ENCODE results near the gene TUBA3E. TPM values are rescaled to one million over a fixed set of nuclear protein-coding genes. Genes with fewer than 3 reads are reported as not detected.
"Not testable (repeated sequence)": the region's sequence is repeated elsewhere in the genome, so short reads cannot be mapped to it uniquely, and the experiment has no call there.

TUBA3E gene
- polyA plus RNA-seq, 3 donors = not detected

DNA sequence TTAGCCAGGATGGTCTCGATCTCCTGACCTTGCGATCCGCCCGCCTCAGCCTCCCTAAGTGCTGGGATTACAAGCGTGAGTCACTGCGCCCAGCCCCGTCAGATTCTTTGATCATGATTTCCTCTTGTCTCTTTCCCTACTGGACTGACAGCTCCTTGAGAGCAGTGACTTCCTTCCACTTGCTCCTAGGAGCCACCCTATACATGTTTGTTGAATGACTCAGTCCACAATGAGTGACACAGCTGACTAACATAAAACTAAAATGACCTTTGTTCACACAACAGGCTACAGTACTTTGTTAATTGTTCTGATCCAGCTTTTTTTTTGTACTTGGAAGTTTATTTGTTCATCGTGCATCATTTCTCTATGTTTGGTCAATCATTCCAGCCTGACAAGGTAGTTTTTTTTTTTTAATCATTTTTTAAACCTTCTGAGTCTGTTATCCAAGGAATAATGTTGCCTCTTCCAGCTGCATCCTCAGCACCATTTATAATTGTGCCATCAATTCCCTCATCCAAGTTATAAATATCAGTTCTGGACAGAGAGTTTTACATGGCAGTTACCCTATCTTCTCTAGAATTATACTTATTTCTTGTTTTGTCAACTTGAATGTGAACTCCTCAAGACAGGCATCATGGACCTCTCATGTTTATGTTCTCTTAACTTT, 42.9 kb upstream of the TUBA3E start:
- Histone ChIP-seq H3K79me2 (ENCODE audit: insufficient read depth, low read length) (no peaks in the 10 kb centered on the region), H3K4me1 (ENCODE audit: control insufficient read depth in 1 of 2, insufficient read depth in 2 of 2, low read length in 2 of 2) (no peaks in the 10 kb centered on the region), H3K27ac (ENCODE audit: low read depth in 1 of 2, low read length in 2 of 2) (no peak overlapping the region), H3K9ac (ENCODE audit: insufficient read depth, low read length, poor library complexity, severe bottlenecking) (no peak overlapping the region), H3K4me3 (replicated peaks in 1 of 3; ENCODE audit: low read depth in 2 of 3, low read length in 3 of 3) (no peak overlapping the region), H3K4me2 (replicated peaks; ENCODE audit: extremely low read depth, low read length, poor library complexity, severe bottlenecking) (no peak overlapping the region), H4K20me1 (ENCODE audit: insufficient read depth, low read length) (no peaks in the 10 kb centered on the region), H3K36me3 (replicated peaks in 1 of 2; ENCODE audit: control insufficient read depth in 1 of 2, insufficient read depth in 2 of 2, low read length in 2 of 2) (no peaks in the 10 kb centered on the region), H3K27me3 (ENCODE audit: control insufficient read depth in 2 of 2, insufficient read depth in 2 of 2, low read length in 2 of 2) (no peaks in the 10 kb centered on the region), H2AFZ (ENCODE audit: insufficient read depth, low read depth, low read length, poor library complexity, severe bottlenecking) (no peak overlapping the region), H3K9me3 (replicated peaks in 1 of 2; ENCODE audit: control insufficient read depth in 1 of 2, insufficient read depth in 1 of 2, low read length in 2 of 2) (no peaks in the 10 kb centered on the region)
- 81% methylated on average over 7 of the region's 8 CpGs for WGBS (ENCODE audit: insufficient coverage)
- H3K27me3 Mint-ChIP-seq (ENCODE audit: low read depth in 3 of 3) = peaks cover 3 to 10% (median 6%) of the 10 kb centered on the region in 3 donors
- TF ChIP-seq, protein P1, sequence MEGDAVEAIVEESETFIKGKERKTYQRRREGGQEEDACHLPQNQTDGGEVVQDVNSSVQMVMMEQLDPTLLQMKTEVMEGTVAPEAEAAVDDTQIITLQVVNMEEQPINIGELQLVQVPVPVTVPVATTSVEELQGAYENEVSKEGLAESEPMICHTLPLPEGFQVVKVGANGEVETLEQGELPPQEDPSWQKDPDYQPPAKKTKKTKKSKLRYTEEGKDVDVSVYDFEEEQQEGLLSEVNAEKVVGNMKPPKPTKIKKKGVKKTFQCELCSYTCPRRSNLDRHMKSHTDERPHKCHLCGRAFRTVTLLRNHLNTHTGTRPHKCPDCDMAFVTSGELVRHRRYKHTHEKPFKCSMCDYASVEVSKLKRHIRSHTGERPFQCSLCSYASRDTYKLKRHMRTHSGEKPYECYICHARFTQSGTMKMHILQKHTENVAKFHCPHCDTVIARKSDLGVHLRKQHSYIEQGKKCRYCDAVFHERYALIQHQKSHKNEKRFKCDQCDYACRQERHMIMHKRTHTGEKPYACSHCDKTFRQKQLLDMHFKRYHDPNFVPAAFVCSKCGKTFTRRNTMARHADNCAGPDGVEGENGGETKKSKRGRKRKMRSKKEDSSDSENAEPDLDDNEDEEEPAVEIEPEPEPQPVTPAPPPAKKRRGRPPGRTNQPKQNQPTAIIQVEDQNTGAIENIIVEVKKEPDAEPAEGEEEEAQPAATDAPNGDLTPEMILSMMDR (IDR thresholded peaks at IDR 0.05) = no peak
- intact Hi-C loops (cut with micrococcal nuclease) = no loop called here
- no peak for DNase-seq
- H3K36me3 Mint-ChIP-seq = no peaks in the 10 kb centered on the region
- no peak overlapping the region for H3K4me3 Mint-ChIP-seq
- no peak overlapping the region for H3K27ac Mint-ChIP-seq
- peaks cover 0 to 5% (median 0%) of the 10 kb centered on the region in 7 donors for H3K9me3 Mint-ChIP-seq
- H3K4me1 Mint-ChIP-seq = no peaks in the 10 kb centered on the region

DNA sequence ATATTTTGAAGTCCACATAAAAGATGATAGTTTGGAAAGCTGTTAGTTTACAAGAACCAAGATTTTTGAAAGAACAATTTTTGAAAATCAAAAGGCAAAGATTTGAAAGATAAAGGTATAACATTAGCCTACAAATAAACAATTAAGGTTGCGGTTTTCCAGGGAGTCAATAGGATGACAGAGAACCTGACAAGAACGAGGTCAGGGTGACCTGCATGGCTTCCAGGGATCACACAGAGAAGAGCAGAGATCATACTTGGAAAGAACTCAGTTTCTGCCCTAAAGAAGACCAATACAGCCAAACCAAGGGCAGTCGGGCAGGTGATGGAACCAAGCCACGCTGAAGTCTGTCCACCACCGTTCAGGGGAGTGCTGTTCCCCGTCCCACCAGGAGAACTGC, 41.3 kb upstream of the TUBA3E start:
- H3K36me3 Mint-ChIP-seq; H3K4me3 ChIP-seq (replicated peaks in 1 of 3; ENCODE audit: low read depth in 2 of 3, low read length in 3 of 3); DNase-seq; H3K9ac ChIP-seq (ENCODE audit: insufficient read depth, low read length, poor library complexity, severe bottlenecking); H3K9me3 Mint-ChIP-seq; H3K4me1 Mint-ChIP-seq; H3K4me3 Mint-ChIP-seq; H3K36me3 ChIP-seq (replicated peaks in 1 of 2; ENCODE audit: control insufficient read depth in 1 of 2, insufficient read depth in 2 of 2, low read length in 2 of 2); H3K27me3 Mint-ChIP-seq (ENCODE audit: low read depth in 3 of 3); H4K20me1 ChIP-seq (ENCODE audit: insufficient read depth, low read length); H3K4me2 ChIP-seq (replicated peaks; ENCODE audit: extremely low read depth, low read length, poor library complexity, severe bottlenecking); H3K27ac Mint-ChIP-seq; H3K27ac ChIP-seq (ENCODE audit: low read depth in 1 of 2, low read length in 2 of 2); H3K4me1 ChIP-seq (ENCODE audit: control insufficient read depth in 1 of 2, insufficient read depth in 2 of 2, low read length in 2 of 2); H3K27me3 ChIP-seq (ENCODE audit: control insufficient read depth in 2 of 2, insufficient read depth in 2 of 2, low read length in 2 of 2); H3K79me2 ChIP-seq (ENCODE audit: insufficient read depth, low read length); H3K9me3 ChIP-seq (replicated peaks in 1 of 2; ENCODE audit: control insufficient read depth in 1 of 2, insufficient read depth in 1 of 2, low read length in 2 of 2); H2AFZ ChIP-seq (ENCODE audit: insufficient read depth, low read depth, low read length, poor library complexity, severe bottlenecking); intact Hi-C loops (cut with micrococcal nuclease): not testable (repeated sequence)
- 79% methylated on average over 4 of the region's 6 CpGs for WGBS (ENCODE audit: insufficient coverage)

DNA sequence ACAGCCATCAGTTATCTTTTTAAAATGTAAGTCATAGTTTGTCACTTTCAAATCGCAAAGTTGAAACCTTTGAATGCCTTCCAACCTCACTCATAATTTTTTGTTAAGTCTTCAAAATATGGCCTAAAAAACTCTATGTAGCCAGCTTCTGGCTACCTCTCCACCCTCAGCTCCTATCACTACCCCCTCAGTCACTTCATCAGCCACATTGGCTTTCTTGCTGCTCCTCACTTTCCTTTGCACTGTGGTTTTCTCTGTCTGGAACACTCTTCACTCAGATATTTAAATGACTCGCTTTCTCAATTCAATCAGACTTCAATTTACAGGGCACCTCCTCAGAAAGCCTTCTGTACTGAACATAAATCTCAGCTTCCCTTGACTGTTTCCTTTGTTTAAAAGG, 34.8 kb upstream of the TUBA3E start:
- intact Hi-C loops (cut with micrococcal nuclease); H3K36me3 Mint-ChIP-seq; H3K4me2 ChIP-seq (replicated peaks; ENCODE audit: extremely low read depth, low read length, poor library complexity, severe bottlenecking); H3K4me1 Mint-ChIP-seq; H3K27ac Mint-ChIP-seq; H3K36me3 ChIP-seq (replicated peaks in 1 of 2; ENCODE audit: control insufficient read depth in 1 of 2, insufficient read depth in 2 of 2, low read length in 2 of 2); H2AFZ ChIP-seq (ENCODE audit: insufficient read depth, low read depth, low read length, poor library complexity, severe bottlenecking); H3K9ac ChIP-seq (ENCODE audit: insufficient read depth, low read length, poor library complexity, severe bottlenecking); H3K79me2 ChIP-seq (ENCODE audit: insufficient read depth, low read length); H3K27me3 Mint-ChIP-seq (ENCODE audit: low read depth in 3 of 3); H3K4me3 Mint-ChIP-seq; H3K4me3 ChIP-seq (replicated peaks in 1 of 3; ENCODE audit: low read depth in 2 of 3, low read length in 3 of 3); H3K4me1 ChIP-seq (ENCODE audit: control insufficient read depth in 1 of 2, insufficient read depth in 2 of 2, low read length in 2 of 2); H3K27ac ChIP-seq (ENCODE audit: low read depth in 1 of 2, low read length in 2 of 2); DNase-seq; H3K27me3 ChIP-seq (ENCODE audit: control insufficient read depth in 2 of 2, insufficient read depth in 2 of 2, low read length in 2 of 2); H4K20me1 ChIP-seq (ENCODE audit: insufficient read depth, low read length): not testable (repeated sequence)
- 90% methylated on average over 2 of the region's 2 CpGs for WGBS (ENCODE audit: insufficient coverage)
- peaks cover 6 to 17% (median 15%) of the 10 kb centered on the region in 7 donors for H3K9me3 Mint-ChIP-seq
- H3K9me3 ChIP-seq (replicated peaks in 1 of 2; ENCODE audit: control insufficient read depth in 1 of 2, insufficient read depth in 1 of 2, low read length in 2 of 2) = peaks cover 0 to 17% of the 10 kb centered on the region in 2 donors

All from CD14-positive monocyte (primary cell).